ENCODE measurements around the gene HUS1. TPM values are rescaled to one million over a fixed set of nuclear protein-coding genes. Genes with fewer than 3 reads are reported as not detected.
"Not testable (repeated sequence)": the region's sequence is repeated elsewhere in the genome, so short reads cannot be mapped to it uniquely, and the experiment has no call there.

HUS1 gene
- polyA plus RNA-seq, 3 donors, result 37.7 to 45.9 (median 38.8) TPM

- Histone ChIP-seq H3K27ac (ENCODE audit: low read depth in 1 of 2, low read length in 2 of 2) (no peak overlapping the region), H3K4me1 (ENCODE audit: control insufficient read depth in 1 of 2, insufficient read depth in 2 of 2, low read length in 2 of 2) (peaks cover 0 to 4% of the 10 kb centered on the region in 2 donors), H2AFZ (ENCODE audit: insufficient read depth, low read depth, low read length, poor library complexity, severe bottlenecking) (no peak overlapping the region), H3K4me3 (replicated peaks in 1 of 3; ENCODE audit: low read depth in 2 of 3, low read length in 3 of 3) (no peak overlapping the region), H3K9ac (ENCODE audit: insufficient read depth, low read length, poor library complexity, severe bottlenecking) (no peak overlapping the region), H3K9me3 (replicated peaks in 1 of 2; ENCODE audit: control insufficient read depth in 1 of 2, insufficient read depth in 1 of 2, low read length in 2 of 2) (no peaks in the 10 kb centered on the region), H3K79me2 (ENCODE audit: insufficient read depth, low read length) (no peaks in the 10 kb centered on the region), H3K27me3 (ENCODE audit: control insufficient read depth in 2 of 2, insufficient read depth in 2 of 2, low read length in 2 of 2) (no peaks in the 10 kb centered on the region), H3K36me3 (replicated peaks in 1 of 2; ENCODE audit: control insufficient read depth in 1 of 2, insufficient read depth in 2 of 2, low read length in 2 of 2) (no peaks in the 10 kb centered on the region), H3K4me2 (replicated peaks; ENCODE audit: extremely low read depth, low read length, poor library complexity, severe bottlenecking) (no peak overlapping the region), H4K20me1 (ENCODE audit: insufficient read depth, low read length) (no peaks in the 10 kb centered on the region)
- no peaks in the 10 kb centered on the region for H3K36me3 Mint-ChIP-seq
- intact Hi-C loops (cut with micrococcal nuclease), result no loop called here
- H3K27me3 Mint-ChIP-seq (ENCODE audit: low read depth in 3 of 3), result peaks cover 2 to 8% (median 3%) of the 10 kb centered on the region in 3 donors
- peaks cover 2% of the 10 kb centered on the region for H3K4me1 Mint-ChIP-seq
- no peak overlapping the region for H3K27ac Mint-ChIP-seq
- H3K4me3 Mint-ChIP-seq, result no peak overlapping the region
- H3K9me3 Mint-ChIP-seq, result peaks cover 0 to 12% (median 7%) of the 10 kb centered on the region in 7 donors
- WGBS (ENCODE audit: insufficient coverage), result no CpG with 5 or more reads among the region's 2 CpGs
- TF ChIP-seq CTCF (IDR thresholded peaks at IDR 0.05), result no peak
- peak in 1 of 3 donors; percentile 48 for DNase-seq
Observed at GRCh38 chr7:47924266-47924665, 55.1 kb downstream of the HUS1 start.

- H3K4me2 ChIP-seq (replicated peaks; ENCODE audit: extremely low read depth, low read length, poor library complexity, severe bottlenecking); H2AFZ ChIP-seq (ENCODE audit: insufficient read depth, low read depth, low read length, poor library complexity, severe bottlenecking); H3K9ac ChIP-seq (ENCODE audit: insufficient read depth, low read length, poor library complexity, severe bottlenecking); H3K4me3 Mint-ChIP-seq; H3K36me3 ChIP-seq (replicated peaks in 1 of 2; ENCODE audit: control insufficient read depth in 1 of 2, insufficient read depth in 2 of 2, low read length in 2 of 2); DNase-seq; H3K4me1 ChIP-seq (ENCODE audit: control insufficient read depth in 1 of 2, insufficient read depth in 2 of 2, low read length in 2 of 2); H3K27ac ChIP-seq (ENCODE audit: low read depth in 1 of 2, low read length in 2 of 2); H3K9me3 ChIP-seq (replicated peaks in 1 of 2; ENCODE audit: control insufficient read depth in 1 of 2, insufficient read depth in 1 of 2, low read length in 2 of 2); H4K20me1 ChIP-seq (ENCODE audit: insufficient read depth, low read length); H3K27me3 ChIP-seq (ENCODE audit: control insufficient read depth in 2 of 2, insufficient read depth in 2 of 2, low read length in 2 of 2); H3K4me3 ChIP-seq (replicated peaks in 1 of 3; ENCODE audit: low read depth in 2 of 3, low read length in 3 of 3); intact Hi-C loops (cut with micrococcal nuclease); H3K36me3 Mint-ChIP-seq; H3K4me1 Mint-ChIP-seq; H3K27ac Mint-ChIP-seq; H3K79me2 ChIP-seq (ENCODE audit: insufficient read depth, low read length): not testable (repeated sequence)
- Mint-ChIP-seq H3K27me3 (ENCODE audit: low read depth in 3 of 3) (peaks cover 6 to 12% (median 9%) of the 10 kb centered on the region in 3 donors), H3K9me3 (peaks cover 0 to 12% (median 7%) of the 10 kb centered on the region in 7 donors)
- no CpG with 5 or more reads among the region's 8 CpGs for WGBS (ENCODE audit: insufficient coverage)
Observed at GRCh38 chr7:47923081-47923875, 56.1 kb downstream of the HUS1 start.

GRCh38 chr7:47916514-47916913 lies 62.9 kb downstream of the HUS1 start:
- H3K4me1 ChIP-seq (ENCODE audit: control insufficient read depth in 1 of 2, insufficient read depth in 2 of 2, low read length in 2 of 2); H3K4me3 ChIP-seq (replicated peaks in 1 of 3; ENCODE audit: low read depth in 2 of 3, low read length in 3 of 3); H3K79me2 ChIP-seq (ENCODE audit: insufficient read depth, low read length); H3K9ac ChIP-seq (ENCODE audit: insufficient read depth, low read length, poor library complexity, severe bottlenecking); H4K20me1 ChIP-seq (ENCODE audit: insufficient read depth, low read length); intact Hi-C loops (cut with micrococcal nuclease); DNase-seq; H3K4me3 Mint-ChIP-seq; H3K27ac ChIP-seq (ENCODE audit: low read depth in 1 of 2, low read length in 2 of 2); H3K36me3 ChIP-seq (replicated peaks in 1 of 2; ENCODE audit: control insufficient read depth in 1 of 2, insufficient read depth in 2 of 2, low read length in 2 of 2); H3K4me1 Mint-ChIP-seq; H2AFZ ChIP-seq (ENCODE audit: insufficient read depth, low read depth, low read length, poor library complexity, severe bottlenecking); H3K27me3 ChIP-seq (ENCODE audit: control insufficient read depth in 2 of 2, insufficient read depth in 2 of 2, low read length in 2 of 2); H3K36me3 Mint-ChIP-seq; H3K4me2 ChIP-seq (replicated peaks; ENCODE audit: extremely low read depth, low read length, poor library complexity, severe bottlenecking); H3K9me3 ChIP-seq (replicated peaks in 1 of 2; ENCODE audit: control insufficient read depth in 1 of 2, insufficient read depth in 1 of 2, low read length in 2 of 2): not testable (repeated sequence)
- peaks cover 10 to 25% (median 20%) of the 10 kb centered on the region in 3 donors for H3K27me3 Mint-ChIP-seq (ENCODE audit: low read depth in 3 of 3)
- H3K9me3 Mint-ChIP-seq, result peaks cover 1 to 11% (median 4%) of the 10 kb centered on the region in 7 donors
- H3K27ac Mint-ChIP-seq, result peak overlapping the region in 1 of 7 donors; percentile 28
- WGBS (ENCODE audit: insufficient coverage), result no CpG with 5 or more reads among the region's 1 CpG

Measured in CD14-positive monocyte (primary cell).